Measurements from ENCODE around the gene ST6GALNAC1.

The ST6GALNAC1 gene

DNA sequence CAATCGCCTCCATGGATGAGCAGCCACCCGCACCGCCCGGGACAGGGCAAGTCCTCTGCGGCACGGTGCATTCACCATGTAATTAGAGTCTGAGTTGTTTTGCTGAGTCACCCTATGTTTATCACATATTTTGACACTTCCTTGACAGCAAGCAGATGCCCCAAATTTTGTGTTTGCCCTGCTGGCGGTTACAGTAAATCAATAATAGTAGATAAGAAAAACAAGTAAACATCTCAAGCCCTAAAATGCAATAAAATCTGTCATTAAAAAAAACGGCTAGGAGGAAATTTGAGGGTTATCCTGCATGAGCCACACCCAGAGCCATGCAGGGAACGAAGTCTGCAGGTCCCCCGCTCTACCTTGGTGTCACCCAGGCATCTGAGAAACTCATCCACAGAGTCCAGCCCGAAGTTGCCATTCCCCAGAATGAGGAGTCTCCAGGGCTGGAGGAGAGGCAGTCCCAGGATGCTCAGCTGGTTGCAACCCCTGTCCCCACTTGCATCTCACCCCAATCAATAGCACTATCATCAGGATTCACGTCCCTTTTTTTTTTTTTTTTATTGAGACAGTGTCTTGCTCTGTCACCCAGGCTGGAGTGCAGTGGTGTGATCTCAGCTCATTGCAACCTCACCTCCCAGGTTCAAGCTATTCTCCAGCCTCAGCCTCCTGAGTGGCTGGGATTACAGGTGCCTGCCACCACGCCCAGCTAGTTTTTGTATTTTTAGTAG lies 16.5 kb upstream of the ST6GALNAC1 start:
- Histone ChIP-seq H4K20me1 (ENCODE audit: low read depth, low read length) (no peaks in the 10 kb centered on the region), H3K36me3 (ENCODE audit: low read length) (no peaks in the 10 kb centered on the region), H3K9me3 (ENCODE audit: insufficient read depth, low read length) (no peaks in the 10 kb centered on the region), H3F3A (ENCODE audit: insufficient read depth) (no peaks in the 10 kb centered on the region), H3K9ac (ENCODE audit: low read length) (no peak overlapping the region), H3K27ac (ENCODE audit: low read depth, low read length) (no peak overlapping the region), H3K27me3 (ENCODE audit: low read length) (no peaks in the 10 kb centered on the region), H3K4me2 (ENCODE audit: low read depth, low read length, poor library complexity, severe bottlenecking) (no peak overlapping the region), H3K9me2 (replicated peaks; ENCODE audit: insufficient read depth, low read length) (no peaks in the 10 kb centered on the region), H2AFZ (ENCODE audit: low read depth, low read length, severe bottlenecking) (no peak overlapping the region), H3K4me3 (ENCODE audit: insufficient read depth, low read length, poor library complexity, severe bottlenecking) (no peak overlapping the region), H3K79me2 (ENCODE audit: insufficient read depth, low read length) (no peaks in the 10 kb centered on the region)
- TF ChIP-seq EZH2phosphoT487 (conservative IDR thresholded peaks at IDR 0.05; ENCODE audit: low read length), result no peak
- TF ChIP-seq, protein P1, sequence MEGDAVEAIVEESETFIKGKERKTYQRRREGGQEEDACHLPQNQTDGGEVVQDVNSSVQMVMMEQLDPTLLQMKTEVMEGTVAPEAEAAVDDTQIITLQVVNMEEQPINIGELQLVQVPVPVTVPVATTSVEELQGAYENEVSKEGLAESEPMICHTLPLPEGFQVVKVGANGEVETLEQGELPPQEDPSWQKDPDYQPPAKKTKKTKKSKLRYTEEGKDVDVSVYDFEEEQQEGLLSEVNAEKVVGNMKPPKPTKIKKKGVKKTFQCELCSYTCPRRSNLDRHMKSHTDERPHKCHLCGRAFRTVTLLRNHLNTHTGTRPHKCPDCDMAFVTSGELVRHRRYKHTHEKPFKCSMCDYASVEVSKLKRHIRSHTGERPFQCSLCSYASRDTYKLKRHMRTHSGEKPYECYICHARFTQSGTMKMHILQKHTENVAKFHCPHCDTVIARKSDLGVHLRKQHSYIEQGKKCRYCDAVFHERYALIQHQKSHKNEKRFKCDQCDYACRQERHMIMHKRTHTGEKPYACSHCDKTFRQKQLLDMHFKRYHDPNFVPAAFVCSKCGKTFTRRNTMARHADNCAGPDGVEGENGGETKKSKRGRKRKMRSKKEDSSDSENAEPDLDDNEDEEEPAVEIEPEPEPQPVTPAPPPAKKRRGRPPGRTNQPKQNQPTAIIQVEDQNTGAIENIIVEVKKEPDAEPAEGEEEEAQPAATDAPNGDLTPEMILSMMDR (IDR thresholded peaks at IDR 0.05; ENCODE audit: insufficient read depth, low read length, poor library complexity, severe bottlenecking), result no peak

DNA sequence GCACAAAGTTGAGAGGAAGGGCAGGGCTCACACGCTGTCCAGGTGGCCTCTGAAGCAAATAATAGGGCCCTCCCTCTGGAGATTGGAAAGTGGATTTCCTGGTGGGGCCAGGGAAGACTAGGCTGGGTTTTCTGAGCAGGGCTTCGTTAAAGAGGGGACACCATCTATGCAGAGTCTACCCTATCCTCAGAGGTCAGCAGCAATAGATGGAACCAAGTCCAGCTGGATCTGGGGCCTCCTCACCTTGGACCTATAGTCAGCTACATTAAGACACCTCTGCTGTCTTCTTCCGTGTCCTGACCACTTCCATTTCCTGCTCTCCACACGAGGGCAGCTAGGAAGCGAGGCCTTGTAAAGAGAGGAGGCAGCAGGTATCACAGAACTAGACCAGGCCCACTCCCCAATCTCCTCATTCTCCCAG lies 14.7 kb upstream of the ST6GALNAC1 start:
- Histone ChIP-seq H3K36me3 (ENCODE audit: low read length) (no peaks in the 10 kb centered on the region), H3K9me2 (replicated peaks; ENCODE audit: insufficient read depth, low read length) (no peaks in the 10 kb centered on the region), H3K79me2 (ENCODE audit: insufficient read depth, low read length) (no peaks in the 10 kb centered on the region), H3K4me2 (ENCODE audit: low read depth, low read length, poor library complexity, severe bottlenecking) (no peak overlapping the region), H3F3A (ENCODE audit: insufficient read depth) (no peaks in the 10 kb centered on the region), H3K27ac (ENCODE audit: low read depth, low read length) (no peak overlapping the region), H4K20me1 (ENCODE audit: low read depth, low read length) (no peaks in the 10 kb centered on the region), H3K4me3 (ENCODE audit: insufficient read depth, low read length, poor library complexity, severe bottlenecking) (no peak overlapping the region), H3K9me3 (ENCODE audit: insufficient read depth, low read length) (no peaks in the 10 kb centered on the region), H3K27me3 (ENCODE audit: low read length) (no peaks in the 10 kb centered on the region), H2AFZ (ENCODE audit: low read depth, low read length, severe bottlenecking) (no peak overlapping the region), H3K9ac (ENCODE audit: low read length) (no peak overlapping the region)
- no peak for TF ChIP-seq EZH2phosphoT487 (conservative IDR thresholded peaks at IDR 0.05; ENCODE audit: low read length)
- TF ChIP-seq, protein P1 (IDR thresholded peaks at IDR 0.05; ENCODE audit: insufficient read depth, low read length, poor library complexity, severe bottlenecking), result no peak

DNA sequence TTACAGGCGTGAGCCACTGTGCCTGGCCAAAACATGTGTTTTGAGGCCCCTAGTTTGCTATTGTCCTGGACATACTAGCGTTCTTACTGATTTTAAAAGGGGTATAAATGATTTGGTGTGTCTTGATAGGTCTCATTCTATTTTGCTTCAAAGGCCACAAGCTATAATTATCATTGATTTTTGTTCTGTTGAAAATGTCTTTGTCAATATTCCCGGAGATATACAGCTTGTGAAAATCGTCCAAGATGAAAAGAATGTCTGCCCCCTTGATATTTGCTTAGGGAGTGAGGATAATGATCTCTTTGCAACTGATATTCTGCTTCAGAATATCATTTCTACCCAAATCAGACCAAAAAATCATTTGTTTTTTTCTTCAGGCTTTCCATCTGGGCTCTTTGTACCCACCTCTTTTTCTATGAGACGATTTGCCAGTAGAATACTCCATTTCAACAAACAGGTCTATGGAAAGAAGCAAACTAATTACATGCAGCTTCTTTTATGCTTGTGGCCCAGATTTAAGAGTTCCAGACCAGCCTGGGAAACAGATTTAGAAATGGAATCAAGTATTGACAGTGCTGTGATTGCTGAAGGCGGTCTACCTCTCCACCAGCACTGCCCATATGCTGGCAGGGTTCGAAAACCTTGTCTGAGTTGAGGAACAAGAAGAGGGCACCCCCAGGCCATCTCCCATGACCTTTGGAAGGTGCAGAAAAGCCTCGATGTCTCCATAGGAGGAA lies 14.1 kb upstream of the ST6GALNAC1 start:
- H4K20me1 ChIP-seq (ENCODE audit: low read depth, low read length), result no peaks in the 10 kb centered on the region
- H3F3A ChIP-seq (ENCODE audit: insufficient read depth), result no peaks in the 10 kb centered on the region
- H3K9me3 ChIP-seq (ENCODE audit: insufficient read depth, low read length), result no peaks in the 10 kb centered on the region
- no peaks in the 10 kb centered on the region for H3K79me2 ChIP-seq (ENCODE audit: insufficient read depth, low read length)
- H3K9ac ChIP-seq (ENCODE audit: low read length), result no peak overlapping the region
- no peaks in the 10 kb centered on the region for H3K36me3 ChIP-seq (ENCODE audit: low read length)
- no peak for TF ChIP-seq EZH2phosphoT487 (conservative IDR thresholded peaks at IDR 0.05; ENCODE audit: low read length)
- TF ChIP-seq, protein P1 (IDR thresholded peaks at IDR 0.05; ENCODE audit: insufficient read depth, low read length, poor library complexity, severe bottlenecking), result no peak
- H3K4me3 ChIP-seq (ENCODE audit: insufficient read depth, low read length, poor library complexity, severe bottlenecking), result no peak overlapping the region
- no peak overlapping the region for H2AFZ ChIP-seq (ENCODE audit: low read depth, low read length, severe bottlenecking)
- H3K27me3 ChIP-seq (ENCODE audit: low read length), result no peaks in the 10 kb centered on the region
- H3K9me2 ChIP-seq (replicated peaks; ENCODE audit: insufficient read depth, low read length), result no peaks in the 10 kb centered on the region
- H3K4me2 ChIP-seq (ENCODE audit: low read depth, low read length, poor library complexity, severe bottlenecking), result no peak overlapping the region
- H3K27ac ChIP-seq (ENCODE audit: low read depth, low read length), result no peak overlapping the region
